Fibroblast of upper back skin (primary cell): Measurements from ENCODE around the gene PLET1.

Source experiments
- DNase-seq: peaks from one replicate; pipeline ENCODE4 v3.0.0-alpha.2; 2013

The PLET1 gene, protein sequence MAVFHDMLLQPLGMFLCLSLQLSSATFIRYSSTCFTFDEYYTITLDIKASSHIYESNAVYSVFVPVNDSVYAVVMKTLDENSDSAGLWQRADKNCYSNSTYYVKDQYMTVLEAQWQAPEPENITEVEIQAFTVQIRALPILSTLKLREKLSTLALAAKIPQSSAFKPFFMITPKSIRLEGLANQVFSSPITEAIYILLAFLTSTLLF

DNA sequence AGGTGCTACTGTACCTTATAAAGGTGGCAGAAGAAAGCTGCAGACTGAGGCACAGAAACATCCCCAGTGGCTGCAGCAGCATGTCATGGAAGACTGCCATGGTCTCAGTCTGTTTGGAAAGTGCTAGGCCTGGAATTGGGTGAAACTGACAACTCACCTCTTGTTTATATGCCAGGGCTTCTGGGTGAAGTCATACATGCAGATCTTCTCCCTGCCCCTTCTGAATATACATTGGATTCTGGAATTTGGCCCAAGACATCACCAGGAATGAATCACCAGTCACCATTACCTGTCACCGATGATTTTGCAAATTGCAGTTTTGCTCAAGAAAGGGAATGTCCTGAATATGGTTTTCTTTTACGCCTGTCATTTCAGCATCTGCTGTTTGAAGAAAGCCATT is at the start of gene PLET1:
PLET1 (minus strand) TSS at position 371 of the 400 bp plus-strand sequence; CDS start at position 100, 271 bp downstream.
- no peak for DNase-seq

DNA sequence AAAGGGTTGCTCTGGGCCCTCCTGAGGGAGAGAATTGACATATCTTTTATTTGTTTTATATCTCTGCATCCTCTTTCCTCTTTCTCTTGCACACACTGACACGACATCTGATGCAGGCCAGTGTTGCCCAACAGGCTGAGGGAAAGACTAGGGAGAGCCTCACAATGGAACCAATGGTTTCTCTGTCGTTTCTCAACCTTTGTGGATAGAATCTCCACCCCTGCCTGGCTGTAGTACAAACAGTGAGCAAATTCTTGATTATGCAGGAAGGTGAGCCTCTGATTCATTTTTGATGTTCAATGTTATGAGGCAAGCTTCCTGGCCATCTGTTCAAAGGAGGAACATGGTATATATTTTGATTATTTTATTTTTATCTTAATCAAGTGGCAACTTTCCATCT is 49.8 kb upstream of the PLET1 start:
- DNase-seq, result no peak

DNA sequence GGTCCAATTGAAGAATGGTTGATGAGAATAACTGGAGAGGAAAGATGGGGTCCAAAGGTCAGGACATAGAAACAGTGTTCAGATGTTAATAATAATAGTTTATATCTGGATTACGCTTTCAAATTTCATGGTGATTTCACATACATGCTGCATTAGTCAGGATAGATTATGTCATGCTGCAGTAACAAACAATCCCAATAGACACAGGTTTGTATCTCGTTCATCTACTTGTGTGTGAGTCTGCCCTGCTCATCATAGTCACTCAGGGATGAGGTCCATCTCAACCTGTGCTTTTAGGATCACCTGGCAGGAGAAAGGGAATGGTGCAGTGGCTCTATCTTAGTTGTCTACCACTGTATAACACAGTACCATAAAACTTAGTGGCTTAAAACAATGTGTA is 48.0 kb upstream of the PLET1 start:
- DNase-seq, result no peak

DNA sequence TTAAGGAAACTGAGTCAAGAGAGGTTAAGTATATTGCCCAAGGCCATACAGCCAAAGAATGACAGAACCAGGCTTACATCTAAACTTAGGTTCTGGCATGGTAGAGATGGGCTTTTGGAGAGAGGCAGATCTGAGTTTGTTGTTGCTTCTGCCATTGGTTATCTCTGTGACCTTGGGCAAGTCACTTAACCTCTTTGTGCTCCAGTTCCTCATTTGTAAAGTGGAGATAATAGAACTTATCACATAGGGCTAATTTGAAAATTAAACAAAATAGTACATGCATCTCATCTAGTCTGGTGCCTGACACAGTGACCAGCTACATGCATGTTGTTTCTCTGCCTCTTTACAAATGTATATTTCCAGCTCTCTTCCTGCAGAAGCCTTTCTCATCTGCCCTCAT is 47.0 kb upstream of the PLET1 start:
- no peak for DNase-seq

DNA sequence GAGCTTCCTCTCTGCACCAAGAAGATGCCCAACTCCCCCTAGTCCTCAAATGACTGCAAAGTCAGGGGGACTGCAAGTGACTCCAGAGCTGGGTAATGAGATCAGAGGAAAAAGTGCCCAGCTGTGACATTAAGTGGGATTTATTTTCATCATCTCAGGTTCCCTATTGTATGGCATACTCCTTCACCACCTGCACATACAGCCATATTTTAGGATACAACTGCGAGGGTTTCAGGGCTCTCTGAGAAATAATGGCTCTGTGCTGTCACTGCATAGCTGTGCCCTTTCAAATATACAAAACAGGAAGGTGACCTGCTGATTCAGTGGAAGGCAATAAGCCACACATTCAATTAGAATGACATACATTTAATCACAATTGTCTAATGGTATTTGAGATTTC is 45.6 kb upstream of the PLET1 start:
- DNase-seq, result no peak

DNA sequence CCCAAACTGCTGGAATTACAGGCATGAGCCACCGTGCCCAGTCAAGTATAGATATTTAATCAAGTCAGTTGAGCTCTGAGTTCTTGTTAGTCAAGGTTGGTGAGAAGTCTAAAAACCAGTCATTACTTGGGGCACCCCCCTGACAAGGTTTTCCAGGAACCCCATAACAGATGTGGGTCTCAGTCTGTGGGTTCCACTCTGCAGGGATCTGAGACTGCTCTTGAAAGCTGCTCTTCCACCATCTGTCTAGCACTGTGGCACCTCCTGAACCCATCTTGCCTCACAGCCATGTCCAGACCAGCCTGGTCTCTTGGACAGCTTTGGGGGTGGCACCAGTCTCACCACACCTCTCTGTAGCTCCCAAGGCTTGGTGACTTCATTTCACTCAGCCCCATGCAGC is 44.3 kb upstream of the PLET1 start:
- no peak for DNase-seq

DNA sequence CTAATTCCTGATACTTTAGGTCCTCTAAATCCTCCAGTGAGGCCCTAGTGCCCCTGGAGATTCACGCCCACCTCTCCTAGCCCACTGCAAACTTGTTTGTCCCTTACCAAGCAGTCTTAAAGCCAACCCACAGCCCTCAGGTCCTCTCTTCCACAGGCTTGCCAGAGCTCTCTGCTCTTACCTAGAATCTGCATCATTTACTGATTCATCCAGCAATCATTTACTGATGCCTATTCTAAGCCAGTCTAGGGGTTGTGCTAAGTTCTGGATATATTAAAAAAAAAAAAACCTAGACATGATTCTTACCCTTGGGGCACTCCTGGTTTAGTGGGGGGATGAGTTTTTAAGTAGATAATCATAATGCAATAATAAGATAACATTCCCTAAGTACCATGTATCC is 43.0 kb upstream of the PLET1 start:
- DNase-seq, result peak; percentile 24

DNA sequence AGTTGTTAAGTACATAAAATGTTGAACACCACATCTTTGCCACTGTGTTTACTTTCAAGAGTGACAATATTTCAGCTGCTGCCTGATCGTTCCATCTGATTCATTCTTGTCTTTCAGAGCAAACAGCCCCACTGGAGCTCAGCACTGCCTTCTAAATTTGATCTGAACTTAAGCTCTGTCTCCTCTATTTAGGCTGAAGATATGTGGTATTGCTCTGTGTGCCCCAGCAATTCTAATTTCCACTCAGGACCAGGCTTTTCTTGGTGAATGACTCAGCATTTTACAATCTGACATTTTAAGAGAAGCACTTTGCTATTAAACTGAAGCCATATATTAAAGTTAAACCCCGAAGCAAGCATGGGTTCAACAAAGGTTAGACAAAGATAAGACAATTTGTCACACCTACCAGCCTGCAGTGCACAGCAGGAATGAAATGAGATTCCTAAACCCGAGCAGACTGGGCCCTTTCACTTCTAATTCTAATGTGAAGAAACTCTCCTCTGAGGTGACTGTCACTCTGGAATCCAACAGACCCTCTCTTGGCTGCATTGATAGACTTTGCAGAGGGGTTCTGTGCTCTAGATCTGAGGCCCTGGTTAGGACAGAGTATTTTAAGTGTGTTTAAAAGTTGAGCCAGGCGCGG is 41.7 kb upstream of the PLET1 start:
- no peak for DNase-seq

DNA sequence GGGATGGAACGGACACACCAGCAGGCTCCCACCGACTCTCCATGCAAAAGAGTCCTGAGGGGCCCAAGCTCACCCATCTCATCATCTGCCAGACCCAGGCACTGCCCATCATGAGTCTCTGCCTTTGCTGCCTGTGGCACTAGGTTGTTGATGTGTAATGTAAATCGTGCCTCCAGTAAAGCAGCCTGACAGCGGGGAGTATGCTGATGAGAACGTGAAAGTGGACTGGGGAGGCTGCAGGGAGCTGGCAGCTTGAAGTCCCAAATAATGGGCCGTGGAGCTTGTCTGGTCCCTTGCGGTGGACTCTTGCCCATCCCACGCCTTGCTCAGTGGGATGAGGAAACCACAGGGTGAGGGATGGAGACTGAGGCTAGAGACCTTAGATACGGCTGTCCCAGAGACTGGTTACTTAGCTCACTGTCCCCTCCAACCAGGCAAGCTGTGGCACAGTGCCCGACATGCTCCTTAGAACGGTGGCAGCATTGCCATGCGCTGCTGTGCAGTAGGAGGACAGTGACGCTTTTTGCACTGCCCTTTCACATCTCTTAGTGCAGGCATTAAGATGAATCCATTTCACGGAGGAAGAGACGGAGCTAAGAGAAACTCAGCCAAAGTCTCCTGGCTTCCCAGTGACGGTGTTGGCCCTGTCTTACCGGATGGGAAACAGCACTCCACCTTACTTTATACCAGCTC is 39.6 kb upstream of the PLET1 start:
- no peak for DNase-seq

DNA sequence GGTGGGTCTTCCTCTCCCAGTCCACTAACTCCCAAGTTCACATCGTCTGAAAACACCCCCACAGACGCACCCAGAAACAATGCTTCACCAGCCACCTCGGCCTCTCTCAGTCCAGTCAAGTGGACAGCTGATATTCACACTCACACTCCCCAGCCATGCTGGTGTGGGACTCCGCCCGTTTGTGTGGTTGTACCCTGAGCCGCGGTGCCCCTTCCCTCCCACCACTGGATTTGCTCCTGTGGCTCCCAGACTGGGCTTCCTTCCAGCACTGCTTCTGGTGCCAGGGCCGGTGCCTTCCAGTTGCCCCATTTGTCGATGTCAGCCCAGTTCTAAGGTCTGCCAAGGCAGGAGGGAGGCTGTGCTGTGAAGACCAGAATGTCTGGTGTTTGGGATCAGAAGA is 37.9 kb upstream of the PLET1 start:
- DNase-seq, result no peak

DNA sequence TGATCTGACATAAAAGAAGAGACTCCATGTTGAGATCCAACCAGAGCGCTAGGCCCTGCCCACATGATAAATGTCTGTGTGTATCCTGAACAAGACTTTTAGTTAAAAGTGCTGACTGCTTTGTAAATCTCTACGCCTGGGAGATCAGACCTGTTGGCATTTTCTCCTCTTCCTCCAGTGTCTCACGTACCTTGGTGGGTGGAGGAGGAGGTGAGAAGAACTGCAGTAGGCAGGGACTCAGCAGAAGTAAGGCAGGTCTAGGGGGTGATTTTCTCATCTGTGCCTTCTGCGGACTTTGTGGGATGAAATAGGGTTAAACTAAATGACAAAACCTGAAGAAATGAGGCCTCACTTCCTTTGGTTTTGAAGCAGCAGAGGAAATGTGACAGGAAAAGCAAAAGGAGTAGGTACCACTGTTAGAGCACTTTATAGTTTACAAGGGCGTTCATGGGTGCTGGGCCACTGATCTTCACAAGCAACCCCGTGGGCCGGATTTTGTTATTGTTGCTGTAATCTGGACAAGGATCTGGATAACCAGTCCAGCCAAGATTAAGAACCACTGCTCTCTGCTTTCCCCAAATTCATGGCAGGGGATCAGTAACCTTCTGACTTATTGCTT is 36.7 kb upstream of the PLET1 start:
- no peak for DNase-seq

DNA sequence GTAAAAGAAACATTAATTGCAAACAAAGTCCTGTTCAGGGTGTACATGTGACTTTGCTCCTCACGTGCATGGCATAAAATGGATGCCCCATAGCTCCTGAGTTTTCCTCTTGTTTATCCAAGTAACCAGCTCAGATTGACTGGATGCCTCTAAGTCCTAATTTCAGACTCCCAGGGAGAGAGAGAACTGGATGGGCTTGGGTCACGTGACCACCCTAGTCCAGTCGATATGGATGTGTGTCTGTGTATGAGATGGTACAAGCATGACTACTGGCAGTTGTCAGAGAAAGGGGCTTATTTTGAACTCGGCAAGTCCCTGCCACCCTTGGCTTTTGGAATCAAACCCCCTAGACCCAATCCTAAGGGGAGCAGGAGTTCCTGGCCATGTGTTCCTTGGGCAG is 35.4 kb upstream of the PLET1 start:
- DNase-seq, result no peak

DNA sequence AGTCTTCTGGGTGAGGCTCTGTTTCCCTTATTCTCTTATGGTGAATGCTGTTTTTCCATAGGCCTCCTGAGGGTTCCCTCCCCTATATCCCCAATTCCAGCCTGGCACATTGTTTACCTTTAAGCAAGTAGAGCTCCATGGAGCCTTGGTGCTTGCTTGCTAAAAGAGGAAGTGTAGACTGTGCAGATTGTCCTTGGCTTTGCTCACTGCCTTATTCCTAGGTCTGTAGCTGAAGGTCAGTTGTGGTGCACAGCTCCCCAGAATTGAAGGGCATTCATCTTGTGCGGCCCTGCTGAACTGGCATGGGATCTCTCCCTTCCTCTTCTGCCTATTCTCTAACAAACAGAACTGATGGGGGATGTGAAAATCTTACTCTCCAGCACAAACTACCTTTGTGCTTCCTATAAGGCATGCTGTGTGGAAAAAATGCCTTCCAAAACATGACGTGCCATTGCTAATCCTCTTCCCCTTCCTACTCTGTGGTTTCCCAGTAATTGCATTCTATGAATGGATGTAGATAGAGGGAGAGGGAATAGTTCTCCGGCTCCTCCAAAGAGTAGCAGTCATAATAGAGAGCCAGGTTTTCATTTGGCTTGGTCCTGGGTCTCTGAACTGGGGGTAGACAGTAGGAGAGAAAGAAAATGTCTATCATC is 34.2 kb upstream of the PLET1 start:
- DNase-seq, result peak; percentile 50

DNA sequence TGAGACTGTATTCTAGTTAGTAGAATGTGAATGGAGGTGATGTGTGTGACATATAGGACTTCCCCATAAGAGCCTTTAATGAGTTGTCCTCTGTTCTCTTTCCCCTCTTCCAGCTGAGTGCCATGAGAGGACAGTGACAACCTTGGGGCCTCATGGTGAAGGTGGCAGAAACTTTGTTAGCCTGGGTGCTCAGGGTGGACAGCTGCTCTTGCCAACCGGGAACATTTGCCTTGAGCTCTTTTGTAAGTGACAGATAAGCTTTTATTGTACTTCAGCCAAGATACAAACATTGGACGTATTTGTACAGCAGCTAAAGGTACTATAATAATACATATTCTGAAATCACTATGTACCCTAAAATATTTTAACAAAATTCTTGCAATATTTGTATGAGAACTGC is 33.0 kb upstream of the PLET1 start:
- no peak for DNase-seq

DNA sequence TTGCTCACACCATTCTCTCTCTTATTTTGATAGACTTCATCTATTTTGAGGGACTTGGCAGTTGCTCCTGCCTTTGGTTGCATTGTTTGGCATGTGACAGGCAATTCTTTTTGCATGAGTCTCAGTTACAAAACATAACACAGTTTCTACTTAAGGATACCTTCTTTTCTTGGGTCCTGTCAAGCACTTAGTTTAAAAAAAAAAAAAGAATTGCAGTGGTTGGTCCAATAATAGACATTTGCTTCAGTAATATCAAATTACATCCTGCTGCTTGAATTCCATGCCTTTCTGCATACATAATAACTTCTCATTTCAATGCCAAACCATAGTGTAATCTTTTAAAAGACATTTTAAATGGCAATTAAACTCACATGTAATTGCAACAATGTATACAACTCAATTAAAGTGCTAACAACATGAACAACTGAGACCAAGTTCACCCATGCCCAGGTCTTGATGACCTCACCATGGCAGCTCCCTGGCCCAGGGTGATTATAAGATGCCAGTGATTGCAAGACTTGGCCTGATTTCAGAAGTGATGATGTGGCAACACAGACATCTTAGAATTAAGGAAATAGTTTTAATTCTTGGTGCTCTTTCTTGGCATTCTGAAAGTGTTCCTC is 32.2 kb upstream of the PLET1 start:
- peak; percentile 94 for DNase-seq

DNA sequence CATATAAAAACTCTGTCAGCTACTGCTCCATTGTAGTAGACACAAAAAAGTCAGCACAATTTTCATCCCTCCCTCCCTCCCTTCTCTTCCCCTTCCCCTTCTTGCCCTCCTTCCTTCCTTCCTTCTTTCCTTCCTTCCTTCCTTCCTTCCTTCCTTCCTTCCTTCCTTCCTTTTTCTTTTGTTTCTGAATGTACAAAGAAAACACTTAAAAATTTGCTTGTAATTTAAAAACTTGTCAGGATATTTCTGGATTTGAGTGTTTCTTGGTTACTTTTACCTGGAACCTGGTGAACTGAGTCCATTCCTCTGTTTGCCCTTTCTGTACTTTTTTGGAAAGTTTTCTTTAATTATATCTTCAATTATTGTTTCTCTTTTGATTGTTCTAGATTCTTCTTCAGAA is 31.5 kb upstream of the PLET1 start:
- DNase-seq, result no peak

DNA sequence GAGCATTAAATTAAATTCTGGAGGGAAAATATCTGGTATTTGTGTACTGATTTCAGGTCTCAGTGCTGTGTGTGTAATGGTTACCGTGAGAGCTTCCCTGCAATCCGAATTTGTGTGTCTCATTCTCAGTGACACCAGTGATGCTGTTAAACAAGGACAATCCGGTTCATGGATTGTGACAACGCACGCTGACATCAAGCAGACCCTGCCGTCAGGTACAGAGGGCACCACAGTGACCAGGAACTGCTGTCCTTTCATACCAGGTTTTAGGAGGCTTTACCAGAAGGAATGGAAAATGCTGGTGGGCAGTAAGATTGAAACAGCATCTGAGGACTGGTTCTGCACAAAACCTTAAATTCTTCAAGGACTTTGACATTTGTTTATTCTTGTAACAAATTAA is 30.5 kb upstream of the PLET1 start:
- no peak for DNase-seq

DNA sequence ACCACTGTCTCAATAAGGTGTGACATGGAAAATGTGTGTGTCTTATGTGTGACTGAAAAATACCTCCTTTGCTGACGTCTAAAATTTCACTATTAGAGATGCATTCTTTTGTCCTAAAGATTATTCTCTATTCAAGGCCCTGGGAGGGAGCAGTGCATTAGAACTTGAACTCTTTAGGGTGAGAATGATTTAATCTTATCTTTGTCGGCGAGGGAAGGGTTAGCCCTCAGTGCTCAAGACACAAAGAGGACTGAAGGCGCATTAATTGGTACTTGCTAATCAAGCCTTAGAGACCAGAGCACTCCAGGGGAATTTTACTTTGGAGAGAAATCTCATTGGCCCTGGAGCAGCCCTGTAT is 29.8 kb upstream of the PLET1 start:
- DNase-seq, result no peak

DNA sequence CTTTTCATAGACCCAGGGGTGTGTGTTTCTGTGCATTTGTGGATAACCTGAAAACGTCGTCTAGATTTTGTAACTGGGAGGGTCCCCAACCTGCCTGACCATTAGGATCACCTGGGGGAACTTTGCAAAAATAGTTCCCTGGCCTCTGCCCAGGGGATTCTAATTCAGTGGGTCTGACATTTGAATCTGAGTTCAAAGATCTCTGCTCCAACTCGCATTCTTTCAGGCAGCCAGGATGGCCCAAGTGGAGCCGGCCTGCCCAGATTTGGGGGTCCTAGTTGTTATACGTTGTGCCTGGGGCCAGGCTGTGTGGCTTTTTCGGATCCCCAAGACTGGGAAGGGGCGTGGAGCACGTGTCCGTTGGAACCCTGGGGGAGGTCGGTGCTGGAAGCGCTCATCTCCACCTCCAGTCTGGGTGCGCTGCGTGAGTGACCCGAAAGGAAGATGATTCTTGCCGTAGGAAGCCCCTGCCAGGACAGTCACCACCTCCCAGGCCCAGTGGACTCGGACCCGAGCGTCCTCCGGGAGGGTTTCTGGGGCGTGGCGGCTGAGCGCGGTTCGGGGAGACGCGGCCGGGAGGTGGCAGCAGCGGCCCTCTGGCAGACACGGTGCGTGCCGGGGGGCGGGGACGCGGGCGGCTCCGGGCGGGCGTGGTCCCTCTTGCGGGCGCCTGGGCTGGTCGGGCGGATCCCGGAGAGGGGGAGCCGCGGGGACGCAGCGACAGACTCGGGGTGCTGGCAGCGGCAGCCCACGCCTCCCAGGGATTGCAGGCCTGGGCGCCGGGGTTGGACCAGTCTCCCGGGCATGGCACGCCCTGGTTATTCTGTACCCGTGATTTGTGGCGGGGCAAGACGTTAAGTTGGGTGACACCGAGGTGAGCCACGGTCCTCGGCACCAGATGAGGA is 29.2 kb upstream of the PLET1 start:
- DNase-seq, result peak; percentile 62

DNA sequence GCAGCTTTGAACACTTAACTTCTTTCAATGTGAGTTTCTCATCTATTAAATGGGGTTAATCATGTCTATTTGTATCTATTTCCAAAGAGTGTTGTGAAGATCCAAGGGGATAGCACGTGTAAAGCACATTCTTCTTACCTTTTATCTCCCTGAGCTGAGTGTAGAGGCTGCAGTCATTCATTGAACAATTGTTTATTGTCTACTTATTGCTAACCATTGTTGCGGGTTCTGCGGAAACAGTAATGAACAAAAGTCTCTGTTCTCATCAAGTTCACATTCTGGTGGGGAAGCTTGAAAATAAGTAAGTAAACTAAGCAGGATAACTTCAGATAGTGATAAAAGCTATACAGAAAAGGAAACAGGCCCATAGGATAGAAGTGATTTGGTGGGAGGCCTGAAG is 27.4 kb upstream of the PLET1 start:
- DNase-seq, result no peak

DNA sequence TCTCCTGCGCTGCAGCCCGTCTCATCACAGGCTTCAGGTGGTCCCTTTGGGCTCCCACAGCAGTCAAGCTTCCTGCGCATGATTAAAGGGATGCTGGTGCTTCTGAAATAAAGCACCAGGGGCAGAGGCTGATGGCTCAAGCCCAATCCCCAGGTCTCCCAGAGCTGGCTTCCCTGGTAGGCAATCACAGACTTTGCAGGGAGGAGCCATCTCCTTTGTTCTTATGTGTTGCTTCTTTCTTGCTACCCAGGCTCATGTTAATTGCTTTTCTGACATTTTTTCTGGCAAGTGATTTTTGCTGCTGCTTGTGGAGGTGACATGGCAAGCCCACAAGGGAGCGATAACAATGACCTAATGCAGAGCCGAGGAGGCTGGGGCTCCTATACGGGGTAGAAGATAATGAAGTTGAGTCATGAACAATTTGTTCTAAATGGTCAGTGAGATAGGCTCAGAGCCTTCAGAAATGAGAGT is 25.2 kb upstream of the PLET1 start:
- DNase-seq, result no peak

DNA sequence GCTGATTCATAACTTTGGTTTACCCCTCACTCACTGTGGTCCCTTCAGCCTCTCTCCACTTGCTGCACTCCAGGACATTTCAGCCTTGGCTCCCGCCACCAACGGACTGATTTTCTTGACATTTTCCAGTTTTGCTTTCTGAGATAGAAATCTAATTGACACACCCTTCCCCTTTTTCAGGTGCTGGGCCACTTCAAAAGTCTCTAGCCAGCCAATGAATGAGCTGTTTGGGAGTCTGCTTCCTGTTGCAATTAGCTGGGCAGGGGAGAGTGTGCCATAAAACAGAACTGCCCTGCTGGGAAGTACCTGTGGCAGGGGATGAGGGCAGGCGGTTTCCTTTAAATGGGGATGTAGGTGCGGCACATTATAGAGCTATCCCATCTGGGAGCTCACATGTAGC is 21.1 kb upstream of the PLET1 start:
- DNase-seq, result no peak
